Neural crest cell (in vitro differentiated cells): ENCODE measurements around the gene DROSHA. TPM values are rescaled to one million over a fixed set of nuclear protein-coding genes. Genes with fewer than 3 reads are reported as not detected.

Experiments used
- DNase-seq: peaks from one replicate; pipeline ENCODE4 v3.0.0; 2021; ENCODE audit warnings: low read depth, mixed read lengths, low spot score
- H3K27ac Mint-ChIP-seq: one replicate; pipeline ENCODE4 v1.8.0; 2021; ENCODE audit warnings: mild to moderate bottlenecking, mixed read lengths; ENCODE audit not compliant: unreplicated experiment
- H3K27me3 Mint-ChIP-seq: 2 replicates; pipeline ENCODE4 v1.8.0; 2021; ENCODE audit warnings: low read depth, mild to moderate bottlenecking, mixed read lengths
- H3K36me3 Mint-ChIP-seq: 2 replicates; pipeline ENCODE4 v1.8.0; 2021; ENCODE audit warnings: low read depth, mild to moderate bottlenecking, mixed read lengths
- H3K4me1 Mint-ChIP-seq: 2 replicates; pipeline ENCODE4 v1.8.0; 2021; ENCODE audit warnings: mixed read lengths
- H3K4me3 Mint-ChIP-seq: one replicate; pipeline ENCODE4 v1.8.0; 2021; ENCODE audit warnings: mild to moderate bottlenecking, mixed read lengths
- H3K9me3 Mint-ChIP-seq: 2 replicates; pipeline ENCODE4 v1.8.0; 2021; ENCODE audit warnings: mixed read lengths
- CTCF ChIP-seq: fragments of 200-600 bp; sonication (generic); conservative IDR thresholded peaks from 2 replicates; pipeline ENCODE4 v1.5.0; 2021; ENCODE audit warnings: antibody characterized with exemption, mild to moderate bottlenecking
- total RNA-seq: library from RNA; stranded (reverse); gene quantifications from 2 replicates; pipeline ENCODE4 v1.2.1, GENCODE V29; 2021

Gene DROSHA
- total RNA-seq, 1 donor from 2014 or later: 116 TPM

DNA sequence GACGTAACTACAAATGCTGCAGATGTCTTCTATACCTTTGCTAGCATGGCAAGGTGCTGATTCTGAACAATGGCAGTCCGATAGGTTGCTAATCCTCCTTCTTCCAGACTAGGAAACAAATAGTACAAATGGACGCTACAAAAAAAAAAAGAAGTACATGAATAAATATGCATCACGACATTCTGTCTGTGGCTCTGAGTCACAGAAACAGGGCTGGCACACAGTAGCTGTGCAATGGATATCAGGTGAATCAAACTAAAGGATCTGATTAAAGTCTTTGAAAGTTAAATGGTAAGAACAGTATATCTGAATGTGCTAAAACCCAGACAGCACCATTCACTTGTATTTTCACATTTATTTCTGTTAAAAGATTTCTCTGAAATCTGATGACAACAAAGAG, 96.2 kb downstream of the DROSHA start:
- H3K36me3 Mint-ChIP-seq: peaks cover 28% of the 10 kb centered on the region
- no peak overlapping the region for H3K27ac Mint-ChIP-seq
- TF ChIP-seq CTCF: no peak
- no peaks in the 10 kb centered on the region for H3K27me3 Mint-ChIP-seq
- H3K9me3 Mint-ChIP-seq: no peaks in the 10 kb centered on the region
- H3K4me3 Mint-ChIP-seq: no peak overlapping the region
- DNase-seq: no peak
- no peaks in the 10 kb centered on the region for H3K4me1 Mint-ChIP-seq

DNA sequence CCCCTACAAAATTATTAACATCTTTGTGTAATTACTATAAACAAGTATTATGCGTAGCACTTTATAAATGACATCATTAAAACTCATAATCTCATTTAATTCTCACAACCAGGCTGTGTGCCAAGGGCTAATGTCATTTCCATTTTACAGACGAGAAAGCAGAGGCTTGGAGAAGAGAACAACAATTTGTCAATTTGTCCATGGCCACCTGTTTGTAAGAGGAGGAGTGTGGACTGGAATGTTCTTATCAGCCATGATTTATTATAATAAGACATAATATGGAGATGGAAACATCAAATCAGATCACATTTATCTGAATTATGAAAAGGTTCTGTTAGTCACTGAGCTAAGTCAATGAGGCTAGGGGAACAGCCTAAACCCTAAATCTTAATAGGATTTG, 97.0 kb downstream of the DROSHA start:
- Mint-ChIP-seq H3K36me3 (peaks cover 32% of the 10 kb centered on the region), H3K4me1 (no peaks in the 10 kb centered on the region), H3K4me3 (no peak overlapping the region), H3K27ac (no peak overlapping the region), H3K27me3 (no peaks in the 10 kb centered on the region), H3K9me3 (no peaks in the 10 kb centered on the region)
- DNase-seq: no peak
- no peak for TF ChIP-seq CTCF

DNA sequence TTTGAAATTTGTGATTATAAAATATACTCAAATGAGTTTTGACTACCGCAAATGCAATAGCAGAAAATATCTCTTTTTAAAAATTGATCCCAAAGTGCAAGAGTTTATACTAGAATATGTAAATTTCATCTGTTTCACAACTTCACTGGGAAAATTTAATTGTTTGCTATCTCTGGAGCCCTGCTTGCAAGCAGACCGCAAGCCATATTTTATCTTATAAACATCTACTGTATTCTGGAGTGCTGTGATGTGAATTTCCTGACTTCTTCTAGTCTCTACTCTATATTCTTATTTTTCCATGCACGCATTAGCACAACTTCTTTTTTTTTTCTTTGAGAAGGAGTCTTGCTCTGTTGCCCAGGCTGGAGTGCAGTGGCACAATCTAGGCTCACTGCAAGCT, 98.7 kb downstream of the DROSHA start:
- no peaks in the 10 kb centered on the region for H3K9me3 Mint-ChIP-seq
- H3K27me3 Mint-ChIP-seq: no peaks in the 10 kb centered on the region
- peaks cover 23% of the 10 kb centered on the region for H3K36me3 Mint-ChIP-seq
- DNase-seq: no peak
- no peak overlapping the region for H3K4me3 Mint-ChIP-seq
- H3K27ac Mint-ChIP-seq: no peak overlapping the region
- TF ChIP-seq CTCF: no peak
- H3K4me1 Mint-ChIP-seq: no peaks in the 10 kb centered on the region

- Mint-ChIP-seq H3K27ac (peak overlapping the region; percentile 91), H3K9me3 (no peaks in the 10 kb centered on the region), H3K36me3 (peaks cover 10% of the 10 kb centered on the region), H3K27me3 (no peaks in the 10 kb centered on the region), H3K4me1 (peaks cover 12% of the 10 kb centered on the region), H3K4me3 (no peak overlapping the region)
- TF ChIP-seq CTCF: no peak
- no peak for DNase-seq
Measured at GRCh38 chr5:31427724-31428309, 104.1 kb downstream of the DROSHA start.

- H3K4me3 Mint-ChIP-seq: no peak overlapping the region
- H3K36me3 Mint-ChIP-seq: peaks cover 9% of the 10 kb centered on the region
- no peaks in the 10 kb centered on the region for H3K9me3 Mint-ChIP-seq
- TF ChIP-seq CTCF: no peak
- H3K4me1 Mint-ChIP-seq: peaks cover 12% of the 10 kb centered on the region
- DNase-seq: no peak
- H3K27ac Mint-ChIP-seq: peak overlapping the region; percentile 91
- H3K27me3 Mint-ChIP-seq: no peaks in the 10 kb centered on the region
Measured at GRCh38 chr5:31427013-31427723, 104.7 kb downstream of the DROSHA start.
